ENCODE measurements around the gene IL17B.

The IL17B gene

GRCh38 chr5:149380466-149381121 lies 1.5 kb upstream of the IL17B start:
- DNase-seq (ENCODE audit: low read depth) = no peak
- TF ChIP-seq CTCF (IDR thresholded peaks at IDR 0.05; ENCODE audit: insufficient read depth, low read depth, low read length, missing control alignments) = no peak
- no peak overlapping the region for H3K4me3 ChIP-seq (ENCODE audit: low read length)

- no peak for DNase-seq (ENCODE audit: low read depth)
- no peak overlapping the region for H3K4me3 ChIP-seq (ENCODE audit: low read length)
- no peak for TF ChIP-seq CTCF (IDR thresholded peaks at IDR 0.05; ENCODE audit: insufficient read depth, low read depth, low read length, missing control alignments)
Observed at GRCh38 chr5:149379818-149380374, 804 bp upstream of the IL17B start.

GRCh38 chr5:149378241-149378820 lies 761 bp downstream of the IL17B start:
- no peak overlapping the region for H3K4me3 ChIP-seq (ENCODE audit: low read length)
- TF ChIP-seq CTCF (IDR thresholded peaks at IDR 0.05; ENCODE audit: insufficient read depth, low read depth, low read length, missing control alignments) = no peak
- peak; percentile 58 for DNase-seq (ENCODE audit: low read depth)

- no peak for TF ChIP-seq CTCF (IDR thresholded peaks at IDR 0.05; ENCODE audit: insufficient read depth, low read depth, low read length, missing control alignments)
- no peak for DNase-seq (ENCODE audit: low read depth)
- no peak overlapping the region for H3K4me3 ChIP-seq (ENCODE audit: low read length)
Observed at GRCh38 chr5:149376711-149377447, 2.2 kb downstream of the IL17B start.

- H3K4me3 ChIP-seq (ENCODE audit: low read length) = no peak overlapping the region
- DNase-seq (ENCODE audit: low read depth) = no peak
- no peak for TF ChIP-seq CTCF (IDR thresholded peaks at IDR 0.05; ENCODE audit: insufficient read depth, low read depth, low read length, missing control alignments)
Observed at GRCh38 chr5:149376104-149376503, 3.0 kb downstream of the IL17B start.

- H3K4me3 ChIP-seq (ENCODE audit: low read length) = no peak overlapping the region
- no peak for DNase-seq (ENCODE audit: low read depth)
- no peak for TF ChIP-seq CTCF (IDR thresholded peaks at IDR 0.05; ENCODE audit: insufficient read depth, low read depth, low read length, missing control alignments)
Observed at GRCh38 chr5:149375434-149375833, 3.7 kb downstream of the IL17B start.
